GM18867 (cell line): Measurements from ENCODE around the gene ADAMTS20.
"Not testable (repeated sequence)": the region's sequence is repeated elsewhere in the genome, so short reads cannot be mapped to it uniquely, and the experiment has no call there.

Experiments
- ATAC-seq: cut with Tn5 transposase; IDR thresholded peaks from one replicate; pipeline ENCODE4 v1.9.1; 2021; ENCODE audit warnings: mild to moderate bottlenecking, moderate library complexity; ENCODE audit not compliant: unreplicated experiment

ADAMTS20 gene, protein sequence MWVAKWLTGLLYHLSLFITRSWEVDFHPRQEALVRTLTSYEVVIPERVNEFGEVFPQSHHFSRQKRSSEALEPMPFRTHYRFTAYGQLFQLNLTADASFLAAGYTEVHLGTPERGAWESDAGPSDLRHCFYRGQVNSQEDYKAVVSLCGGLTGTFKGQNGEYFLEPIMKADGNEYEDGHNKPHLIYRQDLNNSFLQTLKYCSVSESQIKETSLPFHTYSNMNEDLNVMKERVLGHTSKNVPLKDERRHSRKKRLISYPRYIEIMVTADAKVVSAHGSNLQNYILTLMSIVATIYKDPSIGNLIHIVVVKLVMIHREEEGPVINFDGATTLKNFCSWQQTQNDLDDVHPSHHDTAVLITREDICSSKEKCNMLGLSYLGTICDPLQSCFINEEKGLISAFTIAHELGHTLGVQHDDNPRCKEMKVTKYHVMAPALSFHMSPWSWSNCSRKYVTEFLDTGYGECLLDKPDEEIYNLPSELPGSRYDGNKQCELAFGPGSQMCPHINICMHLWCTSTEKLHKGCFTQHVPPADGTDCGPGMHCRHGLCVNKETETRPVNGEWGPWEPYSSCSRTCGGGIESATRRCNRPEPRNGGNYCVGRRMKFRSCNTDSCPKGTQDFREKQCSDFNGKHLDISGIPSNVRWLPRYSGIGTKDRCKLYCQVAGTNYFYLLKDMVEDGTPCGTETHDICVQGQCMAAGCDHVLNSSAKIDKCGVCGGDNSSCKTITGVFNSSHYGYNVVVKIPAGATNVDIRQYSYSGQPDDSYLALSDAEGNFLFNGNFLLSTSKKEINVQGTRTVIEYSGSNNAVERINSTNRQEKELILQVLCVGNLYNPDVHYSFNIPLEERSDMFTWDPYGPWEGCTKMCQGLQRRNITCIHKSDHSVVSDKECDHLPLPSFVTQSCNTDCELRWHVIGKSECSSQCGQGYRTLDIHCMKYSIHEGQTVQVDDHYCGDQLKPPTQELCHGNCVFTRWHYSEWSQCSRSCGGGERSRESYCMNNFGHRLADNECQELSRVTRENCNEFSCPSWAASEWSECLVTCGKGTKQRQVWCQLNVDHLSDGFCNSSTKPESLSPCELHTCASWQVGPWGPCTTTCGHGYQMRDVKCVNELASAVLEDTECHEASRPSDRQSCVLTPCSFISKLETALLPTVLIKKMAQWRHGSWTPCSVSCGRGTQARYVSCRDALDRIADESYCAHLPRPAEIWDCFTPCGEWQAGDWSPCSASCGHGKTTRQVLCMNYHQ (N-terminal part only)

DNA sequence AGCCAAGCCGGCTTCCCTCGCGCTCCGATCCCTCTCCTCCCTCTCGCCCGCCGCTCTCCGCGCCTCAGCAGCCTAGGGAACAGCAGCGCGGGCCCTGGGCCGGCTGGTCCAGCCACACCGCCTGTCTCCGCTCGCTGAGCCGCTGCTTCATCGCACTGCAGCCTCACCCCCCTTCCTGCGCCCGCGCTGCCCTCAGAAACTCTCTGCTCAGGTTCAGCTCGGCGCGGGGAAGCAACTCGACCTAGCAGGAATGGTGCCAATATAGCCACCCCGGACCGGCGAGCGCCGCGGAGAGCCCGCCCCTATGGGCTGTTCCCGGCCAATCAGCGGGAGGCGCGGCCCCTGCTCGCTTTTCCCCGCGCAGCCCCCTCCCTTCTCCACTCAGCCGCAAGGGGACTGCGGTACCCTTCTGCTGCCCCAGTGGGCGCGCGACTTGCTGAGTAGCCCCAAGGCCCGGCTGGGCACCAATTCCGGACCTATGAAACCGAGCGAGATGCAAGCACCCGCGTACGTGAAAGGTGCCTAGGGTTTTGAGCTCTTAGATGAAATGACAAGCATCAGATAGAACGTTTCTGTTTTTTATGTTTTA lies at the start of gene ADAMTS20:
TSS of gene ADAMTS20 (minus strand) at position 233 of the 589 bp plus-strand sequence. CDS start 282 bp downstream, outside the sequence.
- ATAC-seq: no peak

DNA sequence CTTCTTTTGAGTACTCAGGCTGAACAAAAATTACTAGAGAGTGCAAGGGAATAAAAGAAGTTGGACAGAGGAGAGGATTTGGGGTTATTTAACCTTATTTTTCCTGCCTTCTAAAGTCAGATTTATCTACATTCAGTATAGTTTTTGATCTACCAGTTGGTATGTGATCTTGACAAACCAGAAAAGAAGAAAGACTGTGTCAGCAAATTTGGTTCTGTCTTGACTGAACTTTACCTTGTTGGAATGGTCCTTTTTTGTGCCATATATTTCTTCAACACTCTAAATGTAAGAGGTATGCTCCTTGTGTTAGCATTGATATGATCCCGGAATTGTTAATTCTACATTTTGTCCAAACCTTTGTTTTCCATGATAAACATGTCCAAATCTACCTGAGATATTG lies 47.7 kb upstream of the ADAMTS20 start:
- ATAC-seq: no peak

DNA sequence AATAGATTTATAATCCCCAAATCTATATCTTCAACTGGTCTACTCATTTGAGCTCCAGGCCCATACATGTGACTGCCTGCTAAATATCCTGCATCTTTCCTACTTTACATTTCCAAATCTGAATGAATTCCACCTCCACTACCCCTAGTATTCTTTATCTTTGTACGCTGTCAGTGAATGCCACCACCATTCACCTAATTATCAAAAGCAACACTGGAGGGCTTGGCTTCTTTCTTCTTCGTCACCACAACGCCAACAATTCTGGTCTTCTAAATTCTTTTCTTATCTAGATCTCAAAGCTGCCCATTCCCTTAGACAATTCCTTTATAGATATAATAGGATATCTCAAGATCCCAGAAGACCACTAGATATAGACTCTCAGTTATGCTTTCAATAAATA lies 47.1 kb upstream of the ADAMTS20 start:
- ATAC-seq: no peak

DNA sequence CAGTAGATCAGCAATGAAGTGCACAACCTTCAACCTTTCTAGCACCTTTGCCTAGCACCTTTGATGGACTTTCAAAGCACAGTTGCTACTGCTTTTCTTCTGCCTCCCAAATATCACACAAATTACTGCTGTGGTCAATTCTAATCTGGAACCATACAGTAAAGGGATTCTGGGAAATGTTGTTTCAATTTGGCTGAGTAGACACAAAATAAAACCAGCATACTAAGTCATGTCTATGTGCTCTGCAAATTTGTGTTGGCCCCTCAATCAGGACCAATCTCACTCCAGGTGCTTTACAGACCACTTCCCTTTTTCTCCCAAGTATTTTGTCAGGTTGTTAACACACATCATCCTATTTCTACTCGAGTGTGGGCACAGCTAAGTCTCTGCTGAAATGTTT lies 38.3 kb upstream of the ADAMTS20 start:
- no peak for ATAC-seq

DNA sequence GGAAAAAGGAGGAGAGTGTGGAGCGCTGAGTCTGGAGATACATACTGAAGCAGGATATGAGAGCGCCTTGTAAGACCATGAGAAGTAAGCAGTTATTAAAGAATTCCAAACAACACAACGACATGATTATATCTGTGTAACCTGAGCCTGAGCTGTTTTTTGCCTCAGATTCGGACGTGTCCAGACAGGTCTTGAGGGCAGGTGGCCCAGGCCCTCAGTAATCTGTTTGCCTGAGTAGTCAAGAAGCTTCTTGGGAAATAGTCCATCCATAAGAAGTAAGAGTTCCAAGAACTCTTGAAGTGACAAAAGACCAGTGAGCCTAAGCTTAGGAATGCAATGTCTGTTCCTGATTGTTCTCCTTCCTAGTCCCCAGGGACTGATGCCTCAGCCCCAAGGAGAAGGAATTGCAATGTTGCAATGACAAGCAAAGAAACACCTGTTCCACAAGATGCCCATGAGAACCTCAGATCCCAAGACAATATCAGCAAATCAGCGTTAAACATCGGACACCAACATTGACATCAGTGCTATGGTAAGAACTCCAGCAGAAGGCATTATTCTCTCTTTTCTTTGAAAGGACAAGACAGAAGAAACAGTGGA lies 34.7 kb upstream of the ADAMTS20 start:
- no peak for ATAC-seq

DNA sequence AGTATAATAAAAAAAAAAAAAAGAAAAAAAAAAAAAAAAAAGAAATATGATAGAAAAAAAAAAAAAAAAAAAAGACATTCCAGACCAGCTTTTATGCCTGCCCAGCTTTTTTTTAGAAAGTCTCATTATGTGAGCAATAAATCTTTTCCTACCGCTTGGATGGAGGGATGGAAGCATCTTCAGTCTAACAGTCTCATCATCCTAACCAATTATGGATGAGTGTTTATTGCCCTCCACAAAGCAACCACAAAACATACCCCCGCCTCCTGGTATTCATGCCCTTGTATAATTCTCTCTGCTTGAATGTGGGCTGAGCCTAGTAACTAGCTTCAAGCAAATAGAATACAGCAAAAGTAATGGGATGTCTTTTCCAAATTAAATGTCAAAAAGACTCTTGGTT lies 33.7 kb upstream of the ADAMTS20 start:
- no peak for ATAC-seq

DNA sequence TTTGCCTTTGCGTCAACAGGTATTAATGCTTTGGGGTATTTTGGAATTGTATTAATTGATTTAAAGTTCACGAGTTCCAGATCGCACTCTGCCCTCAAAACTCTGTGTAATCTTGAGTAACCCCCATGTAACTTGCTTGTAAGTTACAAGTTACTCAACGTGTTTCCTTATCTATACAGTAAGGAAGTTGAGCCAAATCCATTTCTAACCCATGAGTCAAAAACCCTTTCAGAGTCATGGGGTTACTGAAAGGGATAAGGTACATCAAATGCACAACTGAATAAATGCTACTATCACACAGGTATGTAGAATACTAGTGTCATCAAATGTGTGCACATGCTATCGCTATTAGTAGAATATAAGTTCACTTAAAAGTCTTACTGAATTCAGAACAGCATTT lies 28.6 kb upstream of the ADAMTS20 start:
- ATAC-seq: no peak

DNA sequence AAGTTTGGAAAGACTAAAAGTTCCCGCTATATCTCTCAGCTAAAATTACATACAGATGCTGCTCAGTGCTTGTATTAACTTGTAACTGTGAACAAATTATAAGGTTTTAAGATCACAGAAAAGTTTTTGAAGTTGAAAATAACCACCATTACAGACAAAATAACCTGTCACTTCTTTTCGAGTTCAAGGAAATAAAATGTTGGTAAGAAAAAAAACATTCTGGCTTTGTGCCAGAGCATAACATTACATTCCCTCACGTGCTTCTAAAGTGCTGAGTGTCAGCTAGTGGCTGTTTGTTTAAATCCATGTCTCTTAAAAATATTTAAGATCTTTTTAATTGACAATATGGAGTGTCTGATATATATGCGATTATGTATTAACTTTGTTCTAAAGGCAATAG lies 27.2 kb upstream of the ADAMTS20 start:
- no peak for ATAC-seq

DNA sequence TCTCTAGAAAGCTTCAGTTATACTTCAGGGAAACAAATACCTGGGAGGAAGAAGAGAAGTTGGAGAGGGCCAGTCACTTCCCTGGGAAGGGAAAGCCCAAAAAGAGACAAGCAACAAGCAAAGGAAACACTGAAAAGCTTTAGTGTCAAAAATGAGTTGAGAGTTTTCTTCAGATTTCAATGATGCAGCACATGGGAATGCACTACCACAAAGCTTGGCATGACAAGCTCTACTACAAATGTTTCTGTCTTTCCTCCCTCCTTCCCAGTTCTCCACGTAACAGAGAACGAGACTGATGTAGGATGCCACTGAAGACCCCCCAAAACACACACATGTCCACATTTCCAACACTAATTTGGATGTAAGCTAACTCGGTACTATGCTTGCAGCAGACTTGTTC lies 26.8 kb upstream of the ADAMTS20 start:
- ATAC-seq: no peak

DNA sequence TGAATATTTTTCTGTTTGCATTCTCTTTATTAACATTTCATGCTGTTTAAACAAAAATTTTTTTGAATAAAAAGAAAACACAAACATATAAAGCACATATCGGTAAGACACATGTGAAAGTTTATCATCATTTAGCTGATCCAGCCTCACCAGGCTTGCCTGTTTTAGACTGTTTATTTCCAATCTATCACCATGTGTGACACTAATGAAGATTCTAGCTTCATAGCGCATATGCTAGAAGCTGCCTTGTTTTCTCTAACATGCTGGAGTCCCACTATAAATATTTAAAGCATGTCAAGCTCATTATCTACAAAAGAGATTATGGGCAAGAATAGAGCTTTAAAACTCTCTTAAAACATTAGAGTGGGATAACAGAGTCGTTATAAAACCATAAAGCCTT lies 25.4 kb upstream of the ADAMTS20 start:
- ATAC-seq: no peak

DNA sequence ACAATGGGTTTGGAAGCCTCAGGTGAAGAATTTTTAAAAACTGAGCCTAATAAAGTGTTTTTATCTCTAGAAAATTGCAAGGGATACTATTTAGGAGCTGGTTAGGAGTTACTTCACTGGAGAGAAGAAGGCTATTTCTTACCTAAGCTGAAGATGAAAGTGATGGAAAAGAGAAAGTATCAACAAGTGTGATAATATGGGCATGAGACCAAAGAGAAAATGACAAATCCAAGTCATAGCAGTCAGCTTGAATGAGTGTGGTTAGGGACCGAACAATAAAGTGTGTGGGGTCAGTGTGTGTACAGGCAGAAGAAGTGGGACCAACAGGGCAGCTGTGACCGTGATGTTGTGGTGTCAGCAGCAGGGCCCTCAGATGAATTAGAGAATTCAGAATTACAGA lies 24.2 kb upstream of the ADAMTS20 start:
- no peak for ATAC-seq

DNA sequence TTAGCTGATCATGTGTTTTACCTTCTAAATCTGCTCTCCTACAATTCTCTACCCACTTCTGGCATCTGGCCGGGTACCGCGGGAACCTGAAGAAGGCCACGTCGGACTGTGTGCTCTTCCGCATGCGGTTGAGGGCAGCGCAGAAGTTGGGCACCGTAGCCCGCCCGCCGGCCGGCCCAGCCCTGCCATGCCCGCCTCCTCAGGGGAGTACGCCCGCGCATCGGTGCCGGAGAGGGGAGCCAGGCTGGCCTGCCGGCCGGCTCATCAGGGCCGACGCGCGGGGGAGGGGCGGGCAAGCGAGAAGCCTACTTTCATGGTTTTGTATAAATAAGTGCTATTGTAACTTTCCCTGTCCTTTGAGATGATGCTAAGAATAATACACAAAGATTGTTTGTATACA lies 19.9 kb upstream of the ADAMTS20 start:
- ATAC-seq: no peak

DNA sequence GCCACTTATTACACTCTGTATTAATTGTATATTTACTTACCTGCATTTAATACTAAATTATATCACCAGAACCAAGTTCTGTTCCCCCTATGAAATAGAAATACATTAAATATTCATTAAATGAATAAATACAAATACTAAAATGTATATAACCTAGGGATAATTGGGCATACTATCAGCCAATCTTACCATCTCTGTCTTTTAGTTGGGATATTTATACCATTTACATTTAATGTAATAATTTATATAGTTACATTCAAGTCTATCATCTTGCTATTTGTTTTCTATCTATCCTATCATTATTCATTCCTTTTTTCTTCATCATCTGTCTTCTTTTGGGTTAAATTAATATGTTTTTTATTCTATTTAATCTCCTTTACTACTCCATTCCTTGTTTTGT lies 4.1 kb upstream of the ADAMTS20 start:
- no peak for ATAC-seq

DNA sequence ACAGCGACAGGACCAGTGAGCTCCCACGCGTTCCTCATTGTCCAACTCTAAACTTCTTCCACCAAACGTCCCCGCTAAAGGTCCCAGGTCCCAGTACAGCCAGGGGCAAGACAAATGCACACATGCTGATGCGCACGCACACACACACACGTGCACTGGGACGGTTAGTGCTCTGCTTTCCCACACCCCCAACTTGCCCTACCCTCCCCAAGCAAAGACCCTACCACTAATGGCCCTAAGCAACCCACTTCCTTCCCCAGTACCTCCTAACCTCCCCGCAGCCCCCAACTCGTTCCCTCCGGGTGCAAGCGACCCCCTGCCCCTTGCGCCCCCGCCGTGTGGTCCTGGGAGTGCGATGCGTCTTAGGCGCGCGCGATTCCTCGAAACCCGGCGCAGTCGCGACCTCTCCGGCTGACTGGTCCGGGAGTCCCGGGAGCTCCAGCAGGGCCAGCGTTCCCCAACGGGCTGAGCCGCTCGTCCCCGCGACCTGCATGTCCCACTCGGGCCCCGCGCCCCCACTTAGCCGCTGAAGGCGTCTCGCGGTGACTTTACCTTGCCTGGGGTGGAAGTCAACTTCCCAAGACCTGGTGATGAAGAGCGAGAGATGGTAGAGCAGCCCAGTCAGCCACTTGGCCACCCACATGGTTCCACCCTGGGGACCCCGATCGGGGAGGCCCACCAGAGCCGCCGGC lies 578 bp downstream of the ADAMTS20 start:
- no peak for ATAC-seq

DNA sequence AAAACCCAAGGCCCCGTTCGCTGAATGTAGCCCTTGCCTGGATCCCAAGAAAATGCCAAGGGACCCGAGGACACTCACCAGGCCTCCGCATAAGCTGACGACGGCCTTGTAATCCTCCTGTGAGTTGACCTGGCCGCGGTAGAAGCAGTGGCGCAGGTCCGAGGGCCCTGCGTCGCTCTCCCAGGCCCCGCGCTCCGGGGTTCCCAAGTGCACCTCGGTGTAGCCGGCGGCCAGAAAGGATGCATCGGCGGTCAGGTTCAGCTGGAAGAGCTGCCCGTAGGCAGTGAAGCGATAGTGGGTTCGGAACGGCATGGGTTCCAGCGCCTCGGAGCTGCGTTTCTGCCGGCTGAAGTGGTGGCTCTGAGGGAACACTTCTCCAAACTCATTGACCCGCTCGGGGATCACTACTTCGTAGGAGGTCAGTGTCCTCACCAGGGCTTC lies 1.2 kb downstream of the ADAMTS20 start:
- no peak for ATAC-seq

DNA sequence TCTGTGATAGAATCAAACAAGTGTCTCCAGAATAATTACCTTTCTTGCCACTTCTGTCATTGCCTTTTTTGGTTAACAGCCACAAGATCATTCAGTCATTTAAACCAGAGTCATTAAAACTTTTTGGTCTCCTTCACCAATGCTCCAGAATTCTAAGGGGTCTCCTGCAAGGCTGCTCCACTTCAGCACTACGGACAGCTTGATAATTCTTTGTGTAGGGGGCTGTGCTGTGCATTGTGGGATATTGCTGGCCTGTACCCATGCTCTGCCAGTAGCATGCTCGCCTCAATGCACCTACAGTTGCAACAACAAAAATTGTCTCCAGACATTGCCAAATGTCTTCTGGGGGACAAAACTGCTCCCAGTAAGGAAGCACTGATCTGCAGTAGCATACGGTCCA lies 7.3 kb downstream of the ADAMTS20 start:
- no peak for ATAC-seq

DNA sequence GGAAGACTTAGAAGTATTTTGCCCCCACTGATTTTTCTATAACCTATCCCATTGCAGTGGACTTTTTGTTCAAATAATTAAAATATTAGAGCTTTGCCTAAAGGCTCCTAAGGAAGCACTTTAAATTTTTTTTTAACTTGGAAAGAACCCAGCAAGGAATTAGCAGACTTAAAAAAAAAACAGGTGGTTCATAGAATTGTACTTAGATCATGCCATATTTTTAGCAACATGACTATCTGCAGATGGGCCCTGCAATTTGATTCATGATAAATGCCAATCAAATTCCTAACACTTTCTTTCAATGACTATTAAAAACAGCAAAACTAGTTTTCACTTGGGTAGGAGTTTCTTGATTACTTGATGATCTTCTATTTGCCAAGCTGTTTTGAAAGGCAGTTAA lies 11.5 kb downstream of the ADAMTS20 start:
- ATAC-seq: no peak

DNA sequence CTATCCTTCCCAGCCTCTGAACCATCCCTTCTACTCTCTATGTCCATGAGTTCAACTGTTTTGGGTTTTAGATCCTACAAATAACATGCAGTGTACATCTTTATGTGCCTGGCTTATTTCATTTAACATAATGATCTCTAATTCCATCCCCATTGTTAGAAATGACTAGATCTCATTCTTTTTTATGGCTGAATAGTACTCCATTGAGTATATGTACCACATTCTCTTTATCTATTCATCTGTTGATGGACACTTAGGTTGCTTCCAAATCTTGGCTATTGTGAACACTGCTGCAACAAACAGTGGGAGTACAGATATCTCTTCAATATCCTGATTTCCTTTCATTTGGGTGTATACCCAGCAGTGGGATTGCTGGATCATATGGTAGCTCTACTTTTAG lies 14.3 kb downstream of the ADAMTS20 start:
- not testable (repeated sequence) for ATAC-seq

DNA sequence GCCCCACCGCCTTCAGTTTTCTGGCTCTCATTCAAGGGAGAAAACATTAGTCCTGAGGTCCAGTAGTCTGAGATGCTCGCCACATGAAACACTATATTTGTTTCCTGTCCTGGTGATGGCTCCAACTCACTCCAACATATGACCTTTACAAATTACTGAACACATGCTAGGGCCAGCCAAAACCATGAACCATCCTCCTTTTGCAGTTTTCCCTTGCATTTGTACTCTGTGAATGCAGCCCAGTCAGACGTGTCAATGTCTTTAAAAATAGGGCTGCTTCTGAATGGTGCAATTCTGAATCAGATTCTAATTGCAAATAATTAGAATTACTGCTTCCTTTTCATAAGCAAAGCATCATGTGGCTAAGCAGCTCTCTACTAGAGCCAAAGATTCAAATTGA lies 36.0 kb downstream of the ADAMTS20 start:
- ATAC-seq: no peak

DNA sequence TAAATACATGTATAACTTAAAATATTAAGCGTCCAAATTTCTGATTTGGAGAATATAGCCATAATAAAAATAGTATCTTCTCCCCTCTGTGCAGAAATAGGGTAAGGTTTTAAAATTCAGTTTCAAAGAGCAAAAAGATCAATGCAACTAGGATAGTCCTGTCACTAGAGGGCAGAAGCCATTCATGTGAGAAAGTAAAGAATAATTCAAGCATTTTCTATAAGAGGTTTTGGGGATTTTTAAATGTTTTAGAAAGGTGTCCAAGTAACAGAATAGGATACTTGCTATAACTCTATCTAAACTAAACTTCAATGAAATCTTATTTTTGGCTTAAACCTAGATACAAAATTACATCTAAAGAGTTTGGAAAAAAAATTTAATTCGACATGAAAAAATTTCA lies 50.3 kb downstream of the ADAMTS20 start:
- ATAC-seq: no peak
